Measurements from ENCODE around the gene DCUN1D5. TPM values are rescaled to one million over a fixed set of nuclear protein-coding genes. Genes with fewer than 3 reads are reported as not detected.

The DCUN1D5 gene
- total and polyA plus RNA-seq, 2 donors (not counting 1 experiment from before 2014, with no cell fraction given): 45.7 TPM

- Histone ChIP-seq H3K4me3 (replicated peaks in 1 of 4; ENCODE audit: control extremely low read depth in 1 of 4, insufficient read depth in 1 of 4, low read depth in 3 of 4, low read length in 4 of 4) (peak overlapping the region; percentile 91 to 97 (median 93)), H3K9me3 (ENCODE audit: control insufficient read depth, insufficient read depth, low read depth, low read length) (no peaks in the 10 kb centered on the region), H3K27me3 (ENCODE audit: control insufficient read depth, insufficient read depth, low read length) (no peaks in the 10 kb centered on the region), H3K79me2 (ENCODE audit: control insufficient read depth, insufficient read depth, low read length) (peaks cover 47% of the 10 kb centered on the region), H3K9ac (ENCODE audit: insufficient read depth, low read length) (peak overlapping the region; percentile 85), H2AFZ (ENCODE audit: low read length) (peak overlapping the region; percentile 84), H3K27ac (ENCODE audit: insufficient read depth, low read length) (peak overlapping the region; percentile 92), H3K4me2 (ENCODE audit: extremely low read depth, insufficient read depth, low read length) (peak overlapping the region; percentile 92), H3K4me1 (ENCODE audit: control insufficient read depth, extremely low read depth, insufficient read depth, low read length) (no peaks in the 10 kb centered on the region), H4K20me1 (ENCODE audit: control insufficient read depth, extremely low read depth, insufficient read depth, low read length) (no peaks in the 10 kb centered on the region), H3K36me3 (ENCODE audit: control insufficient read depth, insufficient read depth, low read length) (no peaks in the 10 kb centered on the region)
- no peak for TF ChIP-seq EZH2 (IDR thresholded peaks at IDR 0.05; ENCODE audit: low read length, missing control alignments)
- no peak for TF ChIP-seq CTCF (conservative IDR thresholded peaks at IDR 0.05 in 1 of 2, IDR thresholded peaks at IDR 0.05 in 1 of 2; ENCODE audit: low read depth in 1 of 2, low read length in 2 of 2)
- DNase-seq (ENCODE audit: low read depth in 2 of 2): peak; percentile 27 to 53
Measured at GRCh38 chr11:103091064-103091800, 728 bp downstream of the DCUN1D5 start.

- Histone ChIP-seq H3K36me3 (ENCODE audit: control insufficient read depth, insufficient read depth, low read length) (no peaks in the 10 kb centered on the region), H3K27me3 (ENCODE audit: control insufficient read depth, insufficient read depth, low read length) (no peaks in the 10 kb centered on the region), H3K9ac (ENCODE audit: insufficient read depth, low read length) (no peak overlapping the region), H4K20me1 (ENCODE audit: control insufficient read depth, extremely low read depth, insufficient read depth, low read length) (no peaks in the 10 kb centered on the region), H3K27ac (ENCODE audit: insufficient read depth, low read length) (no peak overlapping the region), H3K79me2 (ENCODE audit: control insufficient read depth, insufficient read depth, low read length) (peaks cover 54% of the 10 kb centered on the region), H3K9me3 (ENCODE audit: control insufficient read depth, insufficient read depth, low read depth, low read length) (no peaks in the 10 kb centered on the region), H3K4me1 (ENCODE audit: control insufficient read depth, extremely low read depth, insufficient read depth, low read length) (no peaks in the 10 kb centered on the region), H3K4me2 (ENCODE audit: extremely low read depth, insufficient read depth, low read length) (no peak overlapping the region), H2AFZ (ENCODE audit: low read length) (no peak overlapping the region), H3K4me3 (replicated peaks in 1 of 4; ENCODE audit: control extremely low read depth in 1 of 4, insufficient read depth in 1 of 4, low read depth in 3 of 4, low read length in 4 of 4) (no peak overlapping the region)
- peak in 1 of 2 donors; percentile 60 for DNase-seq (ENCODE audit: low read depth in 2 of 2)
- no peak for TF ChIP-seq CTCF (conservative IDR thresholded peaks at IDR 0.05 in 1 of 2, IDR thresholded peaks at IDR 0.05 in 1 of 2; ENCODE audit: low read depth in 1 of 2, low read length in 2 of 2)
- no peak for TF ChIP-seq EZH2 (IDR thresholded peaks at IDR 0.05; ENCODE audit: low read length, missing control alignments)
Measured at GRCh38 chr11:103086461-103086860, 5.5 kb downstream of the DCUN1D5 start.

- H3K79me2 ChIP-seq (ENCODE audit: control insufficient read depth, insufficient read depth, low read length): peaks cover 48% of the 10 kb centered on the region
- H3K27ac ChIP-seq (ENCODE audit: insufficient read depth, low read length): no peak overlapping the region
Measured at GRCh38 chr11:103085758-103086365, 6.1 kb downstream of the DCUN1D5 start.

More at GRCh38 chr11:103085758-103086365, 6.1 kb downstream of the DCUN1D5 start:
- TF ChIP-seq EZH2 (IDR thresholded peaks at IDR 0.05; ENCODE audit: low read length, missing control alignments): no peak
- no peak for TF ChIP-seq CTCF (conservative IDR thresholded peaks at IDR 0.05 in 1 of 2, IDR thresholded peaks at IDR 0.05 in 1 of 2; ENCODE audit: low read depth in 1 of 2, low read length in 2 of 2)
- Histone ChIP-seq H3K9me3 (ENCODE audit: control insufficient read depth, insufficient read depth, low read depth, low read length) (no peaks in the 10 kb centered on the region), H3K4me2 (ENCODE audit: extremely low read depth, insufficient read depth, low read length) (no peak overlapping the region), H3K9ac (ENCODE audit: insufficient read depth, low read length) (no peak overlapping the region), H3K4me3 (replicated peaks in 1 of 4; ENCODE audit: control extremely low read depth in 1 of 4, insufficient read depth in 1 of 4, low read depth in 3 of 4, low read length in 4 of 4) (no peak overlapping the region), H3K36me3 (ENCODE audit: control insufficient read depth, insufficient read depth, low read length) (no peaks in the 10 kb centered on the region), H3K27me3 (ENCODE audit: control insufficient read depth, insufficient read depth, low read length) (no peaks in the 10 kb centered on the region), H2AFZ (ENCODE audit: low read length) (no peak overlapping the region), H3K4me1 (ENCODE audit: control insufficient read depth, extremely low read depth, insufficient read depth, low read length) (no peaks in the 10 kb centered on the region), H4K20me1 (ENCODE audit: control insufficient read depth, extremely low read depth, insufficient read depth, low read length) (no peaks in the 10 kb centered on the region)
- peak in 1 of 2 donors; percentile 68 for DNase-seq (ENCODE audit: low read depth in 2 of 2)

All from fibroblast of lung (primary cell).